B cell (primary cell): ENCODE results near the gene CACNG8. TPM values are rescaled to one million over a fixed set of nuclear protein-coding genes. Genes with fewer than 3 reads are reported as not detected.
A peak's percentile ranks its signal among the peaks of the same experiment; 100 is the strongest.

Experiments
- ATAC-seq: fragments of 200-7000 bp; cut with Tn5 transposase; one replicate; pipeline ENCODE4 v1.10.0; 2021; ENCODE audit warnings: low read depth, mild to moderate bottlenecking, moderate number of reproducible peaks, moderate library complexity
- CTCF ChIA-PET: fragments of 350-600 bp; sonication (Branson Sonifier 250); formaldehyde crosslinking; loops from one replicate; lab custom pipeline; 2021; ENCODE audit warnings: antibody characterized with exemption, inconsistent platforms; lab: Charles Lee
- POLR2A ChIA-PET: fragments of 350-600 bp; sonication (Branson Sonifier 250); formaldehyde crosslinking; loops from one replicate; lab custom pipeline; 2021; ENCODE audit warnings: antibody characterized with exemption; lab: Charles Lee
- DNase-seq: peaks from one replicate; pipeline ENCODE4 v3.0.0; 2013
- H2AFZ ChIP-seq: 2 replicates; pipeline ENCODE4 v1.6.1; 2012; ENCODE audit warnings: mild to moderate bottlenecking, low read depth, low read length; ENCODE audit not compliant: insufficient read depth, poor library complexity, severe bottlenecking
- H3K27ac ChIP-seq, 2 donors: 1 replicate in 1 of 2; 2 replicates in 1 of 2; pipeline ENCODE4 v1.5.1; 2012 to 2013; ENCODE audit warnings: low read length in 2 of 2, mild to moderate bottlenecking in 2 of 2, moderate library complexity in 1 of 2
- H3K27me3 ChIP-seq, 4 experiments: fragments of 200-600 bp in 1 of 4; sonication (generic) in 1 of 4; replicated peaks in 1 of 4; 1 replicate in 2 of 4; 2 replicates in 2 of 4; pipeline versions ENCODE4 v1.6.1 to v1.7.0; 2013 to 2016; ENCODE audit warnings: low read length in 3 of 4, mild to moderate bottlenecking in 2 of 4, mixed read lengths in 1 of 4, moderate library complexity in 1 of 4; ENCODE audit not compliant: insufficient read depth in 4 of 4, control insufficient read depth in 3 of 4; ENCODE audit errors: control extremely low read depth in 1 of 4
- H3K36me3 ChIP-seq, 2 experiments: replicated peaks in 1 of 2; 1 replicate in 1 of 2; 2 replicates in 1 of 2; pipeline versions ENCODE4 v1.6.1 to v1.7.1; 2013; ENCODE audit warnings: low read length in 1 of 2; ENCODE audit not compliant: insufficient read depth in 2 of 2, control insufficient read depth in 1 of 2; ENCODE audit errors: control extremely low read depth in 1 of 2, extremely low read depth in 1 of 2
- H3K4me1 ChIP-seq, 2 donors: fragments of 200-600 bp in 1 of 2; sonication (generic) in 1 of 2; 1 replicate in 1 of 2; 2 replicates in 1 of 2; pipeline versions ENCODE4 v1.5.1 to v1.6.1; 2013 to 2017; ENCODE audit warnings: low read length in 2 of 2; ENCODE audit not compliant: control insufficient read depth in 2 of 2, insufficient read depth in 2 of 2
- H3K4me2 ChIP-seq: replicated peaks from 2 replicates; pipeline ENCODE3; 2012; ENCODE audit warnings: mild to moderate bottlenecking, low read depth, low read length; ENCODE audit not compliant: poor library complexity, severe bottlenecking
- H3K4me3 ChIP-seq, 5 experiments: fragments of 200-600 bp in 1 of 5; sonication (generic) in 1 of 5; 1 replicate in 3 of 5; 2 replicates in 2 of 5; pipeline versions ENCODE4 v1.5.1 to v1.7.0; 2011 to 2016; ENCODE audit warnings: low read length in 4 of 5, mild to moderate bottlenecking in 4 of 5, low read depth in 2 of 5, control low read depth in 1 of 5, moderate library complexity in 1 of 5; ENCODE audit not compliant: insufficient read depth in 1 of 5; ENCODE audit errors: control extremely low read depth in 1 of 5, extremely low read depth in 1 of 5
- H3K79me2 ChIP-seq: fragments of 200-600 bp; sonication (generic); one replicate; pipeline ENCODE4 v1.6.0; 2016; ENCODE audit warnings: low read length; ENCODE audit not compliant: control insufficient read depth, insufficient read depth
- H3K9ac ChIP-seq: fragments of 200-600 bp; sonication (generic); 2 replicates; pipeline ENCODE4 v1.6.1; 2017; ENCODE audit warnings: mild to moderate bottlenecking, low read length, moderate library complexity
- H3K9me3 ChIP-seq, 3 donors: one replicate each; pipeline versions ENCODE4 v1.6.1 to v1.7.1; 2013; ENCODE audit warnings: low read length in 2 of 3; ENCODE audit not compliant: control insufficient read depth in 2 of 3, insufficient read depth in 1 of 3; ENCODE audit errors: control extremely low read depth in 1 of 3
- H4K20me1 ChIP-seq: 2 replicates; pipeline ENCODE4 v1.6.0; 2012; ENCODE audit warnings: mild to moderate bottlenecking, low read length; ENCODE audit not compliant: insufficient read depth, control insufficient read depth, poor library complexity, severe bottlenecking
- H3K27ac Mint-ChIP-seq: one replicate; pipeline ENCODE4 v1.8.0; 2021; ENCODE audit warnings: mixed read lengths
- H3K27me3 Mint-ChIP-seq: one replicate; pipeline ENCODE4 v1.8.0; 2021; ENCODE audit warnings: mixed read lengths
- H3K4me1 Mint-ChIP-seq: one replicate; pipeline ENCODE4 v1.8.0; 2021; ENCODE audit warnings: mixed read lengths
- H3K4me3 Mint-ChIP-seq: one replicate; pipeline ENCODE4 v1.8.0; 2021; ENCODE audit warnings: mixed read lengths
- H3K9me3 Mint-ChIP-seq: one replicate; pipeline ENCODE4 v1.8.0; 2022; ENCODE audit warnings: mixed read lengths; ENCODE audit not compliant: insufficient read depth
- CTCF ChIP-seq: fragments of 200-600 bp; IDR thresholded peaks from one replicate; pipeline ENCODE4 v1.8.0; 2022; ENCODE audit warnings: antibody characterized with exemption, mild to moderate bottlenecking
- EZH2 ChIP-seq: IDR thresholded peaks from 2 replicates; pipeline ENCODE4 v1.6.1; 2012; ENCODE audit warnings: borderline replicate concordance, low read depth, mild to moderate bottlenecking, moderate library complexity, low read length; ENCODE audit not compliant: insufficient read depth, poor library complexity, severe bottlenecking
- WGBS: methylation state at CpG from one replicate; pipeline ENCODE4 v1.1.5; 2013; ENCODE audit warnings: missing lambda C conversion rate; ENCODE audit not compliant: insufficient coverage; 5-methylcytosine and 5-hydroxymethylcytosine counted together
- intact Hi-C: fragments of 100-400 bp; cut with micrococcal nuclease; formaldehyde crosslinking; loops from one replicate; pipeline ENCODE4 v1.10.0; 2022
- polyA plus RNA-seq: library from polyadenylated mRNA; depleted of rRNA; stranded (reverse); fragments of >200 nt; gene quantifications from 2 replicates; pipeline ENCODE4 v1.2.3, GENCODE V29; 2012
- total RNA-seq, 2 donors: library from RNA; stranded (reverse); fragments of 120-200 nt in 1 of 2; gene quantifications; 1 replicate in 1 of 2; 2 replicates in 1 of 2; pipeline versions ENCODE4 v1.2.3 to v1.2.4, GENCODE V29; 2013 to 2022

Gene CACNG8
- total and polyA plus RNA-seq, 2 donors (not counting 1 experiment from before 2014, with no cell fraction given), result not detected

- H3K4me3 ChIP-seq, result no peak overlapping the region
- Mint-ChIP-seq H3K4me3 (no peak overlapping the region), H3K4me1 (no peaks in the 10 kb centered on the region), H3K9me3 (peaks cover 2% of the 10 kb centered on the region), H3K27me3 (peaks cover 5% of the 10 kb centered on the region), H3K27ac (no peak overlapping the region)
- no peak overlapping the region for H2AFZ ChIP-seq
- no peaks in the 10 kb centered on the region for H3K79me2 ChIP-seq
- TF ChIP-seq CTCF (no peak), EZH2 (no peak)
- no peak for ATAC-seq
- intact Hi-C loops, result no loop called here
- no peak overlapping the region for H3K9ac ChIP-seq
- H3K27me3 ChIP-seq, result no peaks in the 10 kb centered on the region
- H3K36me3 ChIP-seq, result no peaks in the 10 kb centered on the region
- H3K4me2 ChIP-seq, result no peak overlapping the region
- peaks cover 0 to 10% (median 0%) of the 10 kb centered on the region in 3 donors for H3K9me3 ChIP-seq
- ChIA-PET CTCF (no interaction called here), POLR2A (no interaction called here)
- H3K4me1 ChIP-seq, result no peaks in the 10 kb centered on the region
- WGBS, result 20% methylated on average over 2 of the region's 8 CpGs
- peak; percentile 41 for DNase-seq
- no peak overlapping the region for H3K27ac ChIP-seq
- no peaks in the 10 kb centered on the region for H4K20me1 ChIP-seq
Observed at GRCh38 chr19:53927739-53928138, 35.0 kb upstream of the CACNG8 start.

- no peak overlapping the region for H2AFZ ChIP-seq
- H3K27me3 Mint-ChIP-seq, result peaks cover 27% of the 10 kb centered on the region
- ChIA-PET CTCF (no interaction called here), POLR2A (no interaction called here)
- H3K9ac ChIP-seq, result no peak overlapping the region
- ATAC-seq (no peak), DNase-seq (no peak)
- peaks cover 2% of the 10 kb centered on the region for H3K9me3 Mint-ChIP-seq
- peaks cover 0 to 5% (median 0%) of the 10 kb centered on the region in 3 donors for H3K9me3 ChIP-seq
- no peak for TF ChIP-seq EZH2
- TF ChIP-seq CTCF, result no peak
- H3K4me1 Mint-ChIP-seq, result no peaks in the 10 kb centered on the region
- intact Hi-C loops, result no loop called here
- H3K4me1 ChIP-seq, result no peaks in the 10 kb centered on the region
- no peaks in the 10 kb centered on the region for H3K79me2 ChIP-seq
- H3K36me3 ChIP-seq, result no peaks in the 10 kb centered on the region
- H4K20me1 ChIP-seq, result no peaks in the 10 kb centered on the region
- no CpG with 5 or more reads among the region's 7 CpGs for WGBS
- H3K27ac Mint-ChIP-seq, result no peak overlapping the region
- no peak overlapping the region for H3K4me3 ChIP-seq
- H3K27ac ChIP-seq, result no peak overlapping the region
- no peak overlapping the region for H3K4me2 ChIP-seq
- no peak overlapping the region for H3K4me3 Mint-ChIP-seq
- peaks cover 0 to 5% (median 1%) of the 10 kb centered on the region in 4 experiments for H3K27me3 ChIP-seq
Observed at GRCh38 chr19:53936029-53936428, 26.7 kb upstream of the CACNG8 start.
